NCI-H524 treated with DMSO at 0.1 percent for 48 hours (cell line): ENCODE data around the gene PHLDB1.

ENCODE experiments used
- DNase-seq: peaks from one replicate; lab custom pipeline; 2025; lab: John Stamatoyannopoulos, UW

The PHLDB1 gene

GRCh38 chr11:118622376-118623268, 15.2 kb downstream of the PHLDB1 start:
- no peak for DNase-seq

GRCh38 chr11:118623269-118623655, 15.8 kb downstream of the PHLDB1 start:
- DNase-seq = no peak

DNA sequence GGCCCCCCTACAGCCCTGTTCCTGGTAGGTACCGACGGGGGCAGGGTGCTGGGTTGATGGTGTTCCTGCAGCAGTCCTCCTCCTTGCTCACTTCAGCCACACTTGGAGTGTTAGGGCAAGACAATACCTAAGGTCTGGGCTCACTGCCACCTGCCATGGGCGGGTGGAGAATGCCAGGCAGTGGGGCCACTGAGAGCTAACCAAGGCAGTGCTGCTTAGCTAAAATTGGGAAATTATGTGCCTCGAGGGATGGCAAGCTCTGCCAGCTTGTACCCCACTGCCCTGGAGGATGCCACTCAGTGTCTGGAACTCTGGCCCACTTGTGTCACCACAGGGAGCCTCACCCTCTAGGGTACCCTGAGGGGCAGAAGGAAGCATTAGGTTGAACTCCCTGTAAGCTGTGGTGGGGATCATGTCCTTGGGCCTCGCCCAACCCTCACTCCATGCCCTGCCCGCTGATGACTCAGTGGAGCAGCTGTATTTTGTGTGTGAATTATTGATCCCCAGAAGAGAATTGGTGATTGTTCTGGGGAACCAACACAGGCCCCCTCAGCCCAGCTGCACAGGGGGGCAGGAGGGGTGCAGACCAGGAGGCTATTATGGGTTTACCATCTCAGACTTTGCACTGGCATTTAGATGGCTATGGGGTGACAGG, 17.7 kb downstream of the PHLDB1 start:
- DNase-seq = no peak

GRCh38 chr11:118625976-118626375, 18.6 kb downstream of the PHLDB1 start:
- DNase-seq = no peak

DNA sequence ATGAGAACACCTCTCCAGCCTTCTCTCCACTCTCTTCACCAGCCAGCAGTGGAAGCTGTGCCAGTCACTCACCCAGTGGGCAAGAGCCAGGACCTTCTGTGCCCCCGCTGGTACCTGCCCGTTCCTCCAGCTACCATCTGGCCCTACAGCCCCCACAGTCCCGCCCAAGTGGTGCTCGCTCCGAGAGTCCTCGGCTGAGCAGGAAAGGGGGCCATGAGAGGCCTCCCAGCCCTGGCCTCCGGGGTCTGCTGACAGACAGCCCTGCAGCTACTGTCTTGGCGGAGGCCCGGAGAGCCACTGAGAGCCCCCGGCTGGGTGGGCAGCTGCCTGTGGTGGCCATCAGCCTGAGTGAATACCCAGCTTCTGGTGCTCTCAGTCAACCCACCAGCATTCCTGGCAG, 20.2 kb downstream of the PHLDB1 start:
- no peak for DNase-seq

DNA sequence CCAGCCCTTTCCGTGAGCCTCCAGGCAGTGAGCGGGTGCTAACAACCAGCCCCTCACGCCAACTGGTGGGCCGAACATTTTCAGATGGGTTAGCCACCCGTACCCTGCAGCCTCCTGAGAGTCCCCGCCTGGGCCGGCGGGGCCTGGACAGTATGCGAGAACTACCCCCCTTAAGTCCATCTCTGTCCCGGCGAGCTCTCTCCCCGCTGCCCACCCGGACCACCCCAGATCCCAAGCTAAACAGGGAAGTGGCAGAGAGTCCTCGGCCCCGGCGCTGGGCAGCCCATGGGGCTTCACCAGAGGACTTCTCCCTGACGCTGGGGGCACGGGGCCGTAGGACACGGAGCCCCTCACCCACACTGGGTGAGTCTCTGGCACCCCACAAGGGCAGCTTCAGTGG, 20.6 kb downstream of the PHLDB1 start:
- no peak for DNase-seq

DNA sequence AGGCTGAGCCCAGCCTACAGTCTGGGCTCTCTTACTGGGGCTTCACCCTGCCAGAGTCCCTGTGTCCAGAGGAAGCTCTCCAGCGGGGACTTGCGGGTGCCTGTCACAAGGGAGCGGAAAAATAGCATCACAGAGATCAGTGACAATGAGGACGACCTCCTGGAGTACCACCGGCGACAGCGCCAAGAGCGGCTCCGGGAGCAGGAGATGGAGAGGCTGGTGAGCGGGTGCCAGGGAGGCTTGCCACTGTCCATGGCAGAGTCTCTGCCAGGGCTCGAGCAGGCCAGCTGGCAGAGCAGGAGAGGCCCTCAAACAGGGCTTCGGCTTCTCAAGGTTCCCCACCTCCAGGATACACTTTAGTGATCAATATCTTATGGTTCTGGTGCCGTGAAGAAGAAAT, 21.0 kb downstream of the PHLDB1 start:
- DNase-seq = no peak

DNA sequence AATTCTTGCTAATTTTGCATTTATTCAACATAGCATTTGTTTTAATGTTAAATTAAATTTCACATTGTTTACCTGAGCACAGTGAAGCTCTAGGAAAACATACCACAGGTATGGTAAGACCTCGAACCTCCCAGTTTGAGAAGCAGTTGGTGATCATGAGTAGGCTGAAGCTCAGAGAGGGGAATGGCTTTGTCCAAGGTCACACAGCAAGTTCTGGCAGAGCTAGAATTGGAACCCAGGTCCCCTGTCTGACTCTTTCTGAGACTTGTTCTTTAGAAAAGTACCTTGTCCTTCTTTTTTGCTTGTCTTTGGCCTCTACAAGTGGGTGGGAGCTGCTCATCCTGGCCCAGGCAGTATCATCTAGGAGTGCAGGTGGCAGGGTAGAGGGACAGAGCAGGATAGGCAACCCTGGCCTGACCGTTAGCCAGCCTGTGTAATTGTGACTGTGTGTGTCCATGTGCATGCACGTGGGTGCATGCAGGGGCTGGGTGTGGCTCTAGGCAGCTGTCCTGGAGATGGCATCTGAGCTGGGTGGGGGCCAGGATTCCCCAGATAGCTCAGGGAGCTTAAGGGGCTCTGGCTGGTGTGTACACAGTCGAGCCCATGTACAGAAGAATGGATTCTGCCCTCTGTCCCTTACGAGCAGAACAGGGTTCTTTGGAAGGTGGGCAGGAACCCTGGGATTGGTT, 21.6 kb downstream of the PHLDB1 start:
- no peak for DNase-seq

DNA sequence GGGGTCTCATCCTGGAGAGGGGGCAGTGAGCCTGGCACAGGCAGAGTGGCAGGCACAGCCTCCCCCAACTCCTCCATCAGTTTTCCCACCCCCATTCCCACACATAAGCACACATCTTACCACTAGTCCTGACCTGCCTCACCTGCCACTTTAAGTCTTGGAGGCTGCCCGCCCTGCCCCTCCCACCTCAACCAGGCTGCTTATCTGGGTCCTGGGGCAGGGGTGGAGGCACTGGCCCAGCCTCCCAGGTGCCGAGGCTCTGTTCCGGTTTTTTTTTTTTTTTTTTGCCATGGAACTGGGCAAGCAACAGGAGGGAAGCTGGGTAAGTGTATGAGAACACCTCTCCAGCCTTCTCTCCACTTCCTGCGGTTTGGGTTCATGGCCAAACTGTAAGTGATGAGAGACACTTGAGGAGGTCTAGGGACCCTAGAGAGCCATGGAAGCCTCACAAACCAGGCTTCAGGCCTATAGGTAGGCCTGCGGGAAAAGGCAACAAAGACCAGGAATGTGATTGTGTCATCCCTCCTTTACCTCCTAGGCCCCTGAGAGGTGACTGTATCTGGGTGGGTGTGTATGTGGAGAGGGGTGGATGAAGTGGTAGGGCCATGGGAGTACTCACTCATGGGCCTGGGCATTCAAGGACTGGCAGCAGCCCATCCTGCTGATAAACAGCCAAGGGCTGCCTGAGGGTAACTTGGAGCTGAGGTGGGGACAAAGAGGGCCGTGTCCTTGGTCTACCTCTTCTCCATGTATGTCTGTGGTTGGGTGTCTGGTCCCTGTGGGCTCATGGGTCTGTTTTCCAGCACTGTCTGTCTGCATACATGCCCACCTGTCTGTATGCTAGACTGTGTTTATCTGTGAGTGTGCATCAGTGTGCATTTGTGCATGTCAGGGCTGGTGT, 22.6 kb downstream of the PHLDB1 start:
- no peak for DNase-seq

GRCh38 chr11:118631142-118631909, 23.9 kb downstream of the PHLDB1 start:
- no peak for DNase-seq

- no peak for DNase-seq
Measured at GRCh38 chr11:118632577-118633318, 25.3 kb downstream of the PHLDB1 start.

DNA sequence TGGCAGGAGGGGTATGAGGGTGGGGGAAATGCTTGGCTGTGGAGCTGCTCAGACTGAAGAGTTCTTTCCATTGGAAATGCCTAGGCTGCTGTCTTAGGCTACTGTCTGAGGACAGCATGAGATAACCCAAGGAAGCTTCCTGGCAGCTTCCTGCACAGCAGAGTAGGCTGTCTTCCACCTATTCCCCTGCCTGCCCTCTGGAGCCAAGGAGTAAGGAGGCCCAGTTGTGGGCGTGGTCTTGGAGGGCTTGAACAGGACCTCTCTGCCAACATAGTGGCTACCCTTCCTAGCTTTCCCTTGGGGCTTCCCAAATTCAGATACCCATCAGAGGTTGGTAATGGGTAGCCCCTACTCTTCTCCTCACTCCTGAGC, 25.9 kb downstream of the PHLDB1 start:
- DNase-seq = no peak

GRCh38 chr11:118633979-118634378, 26.6 kb downstream of the PHLDB1 start:
- DNase-seq = no peak

- no peak for DNase-seq
Measured at GRCh38 chr11:118634431-118635236, 27.2 kb downstream of the PHLDB1 start.

DNA sequence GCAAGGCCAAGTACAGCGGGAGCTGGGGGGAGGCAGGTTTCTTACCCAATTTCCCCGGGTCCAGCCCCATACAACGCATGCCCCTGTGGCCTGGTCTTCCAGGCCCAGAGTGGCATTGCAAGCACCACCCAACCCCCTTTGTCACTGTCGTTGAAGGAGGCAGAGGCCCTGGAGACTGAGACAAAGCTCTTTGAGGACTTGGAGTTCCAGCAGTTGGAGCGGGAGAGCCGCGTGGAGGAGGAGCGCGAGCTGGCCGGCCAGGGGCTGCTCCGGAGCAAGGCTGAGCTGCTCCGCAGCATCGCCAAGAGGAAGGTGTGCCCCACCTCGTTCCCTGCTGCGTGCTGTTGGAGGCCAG, 27.8 kb downstream of the PHLDB1 start:
- DNase-seq = no peak

- no peak for DNase-seq
Measured at GRCh38 chr11:118635642-118636041, 28.2 kb downstream of the PHLDB1 start.

GRCh38 chr11:118636569-118637290, 29.3 kb downstream of the PHLDB1 start:
- no peak for DNase-seq

DNA sequence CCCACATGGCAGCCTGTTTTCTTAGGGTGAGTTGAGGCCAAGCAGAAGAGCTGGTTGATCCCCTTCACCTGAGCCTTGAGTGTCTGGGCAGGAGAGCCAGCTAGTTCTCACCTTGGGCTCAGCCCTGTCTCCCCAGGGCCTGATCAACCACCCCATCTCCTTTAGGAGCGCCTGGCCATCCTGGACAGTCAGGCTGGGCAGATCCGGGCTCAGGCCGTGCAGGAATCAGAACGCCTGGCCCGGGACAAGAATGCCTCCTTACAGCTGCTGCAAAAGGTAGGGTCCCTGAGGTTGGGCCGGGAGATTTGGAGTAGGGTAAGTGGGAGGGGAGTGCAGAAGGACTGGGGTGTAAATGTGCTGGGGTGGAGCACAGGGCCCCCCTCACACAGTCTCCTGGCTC, 31.3 kb downstream of the PHLDB1 start:
- no peak for DNase-seq

GRCh38 chr11:118639899-118640298, 32.5 kb downstream of the PHLDB1 start:
- no peak for DNase-seq
